Heart left ventricle (tissue), 16 donors: Measurements from ENCODE around the gene CD247. TPM values are rescaled to one million over a fixed set of nuclear protein-coding genes. Genes with fewer than 3 reads are reported as not detected.

Experiments
- ATAC-seq, 4 donors: fragments of 200-7000 bp; cut with Tn5 transposase; one replicate each; pipeline ENCODE4 v1.9.1; 2020 to 2022; ENCODE audit warnings: moderate library complexity in 4 of 4, mild to moderate bottlenecking in 3 of 4, moderate number of reproducible peaks in 1 of 4
- DNase-seq, 5 donors: peaks; one replicate each; pipeline ENCODE4 v3.0.0-alpha.2; 2020
- H3K27ac ChIP-seq, 12 donors: fragments of 200-600 bp; sonication (generic) in 4 of 12; one replicate each; pipeline versions ENCODE4 v1.5.0 to v1.8.0; 2016 to 2022; ENCODE audit warnings: mild to moderate bottlenecking in 2 of 12
- H3K27me3 ChIP-seq, 9 donors: fragments of 200-600 bp; sonication (generic) in 2 of 9; one replicate each; pipeline versions ENCODE4 v1.5.1 to v1.8.0; 2016 to 2022; ENCODE audit warnings: mild to moderate bottlenecking in 3 of 9
- H3K36me3 ChIP-seq, 9 donors: fragments of 200-600 bp; sonication (generic) in 2 of 9; one replicate each; pipeline versions ENCODE4 v1.5.0 to v1.8.0; 2018 to 2022; ENCODE audit warnings: mild to moderate bottlenecking in 2 of 9
- H3K4me1 ChIP-seq, 12 donors: fragments of 200-600 bp; sonication (generic) in 4 of 12; one replicate each; pipeline versions ENCODE4 v1.5.0 to v1.8.0; 2016 to 2022; ENCODE audit warnings: mild to moderate bottlenecking in 3 of 12
- H3K4me3 ChIP-seq, 12 donors: fragments of 200-600 bp; sonication (generic) in 4 of 12; one replicate each; pipeline versions ENCODE4 v1.5.0 to v1.8.0; 2017 to 2022; ENCODE audit warnings: mild to moderate bottlenecking in 9 of 12, moderate library complexity in 4 of 12
- H3K9me3 ChIP-seq, 12 donors: fragments of 200-600 bp; sonication (generic) in 4 of 12; one replicate each; pipeline versions ENCODE4 v1.5.0 to v1.8.0; 2016 to 2022; ENCODE audit warnings: mild to moderate bottlenecking in 1 of 12
- CTCF ChIP-seq, 12 donors: fragments of 200-600 bp; sonication (generic) in 4 of 12; IDR thresholded peaks; one replicate each; pipeline versions ENCODE4 v1.5.0 to v1.8.0; 2018 to 2022; ENCODE audit warnings: antibody characterized with exemption in 12 of 12, mild to moderate bottlenecking in 5 of 12
- POLR2A ChIP-seq, 2 donors: fragments of 450-650 bp; IDR thresholded peaks; one replicate each; pipeline ENCODE4 v1.6.1; 2017; ENCODE audit warnings: antibody characterized with exemption in 2 of 2, mild to moderate bottlenecking in 2 of 2, moderate library complexity in 2 of 2
- WGBS, 4 donors: extraction: QIAGEN DNeasy Blood & Tissue Kit in 2 of 4; methylation state at CpG; one replicate each; pipeline versions ENCODE4 v1.1.5 to v1.1.7; 2013 to 2018; 5-methylcytosine and 5-hydroxymethylcytosine counted together
- intact Hi-C, 10 donors: fragments of 100-400 bp; cut with DNase I; formaldehyde crosslinking; loops; one replicate each; pipeline versions ENCODE4 v1.11.1 to v1.14.2; 2022
- polyA plus RNA-seq, 2 donors: library from polyadenylated mRNA; stranded (reverse); fragments of 200-250 nt; gene quantifications; one replicate each; pipeline ENCODE4 v1.2.3, GENCODE V29; 2013
- total RNA-seq, 9 donors: library from RNA; depleted of rRNA in 2 of 9; stranded (reverse); fragments of >200 nt in 2 of 9; fragmentation: NEBNext Ultra II Directional in 3 of 9; extraction: Animal tissue kit (Norgen Biotek cat#: 25700) in 3 of 9; gene quantifications; one replicate each; pipeline versions ENCODE4 v1.1.0 to v1.2.4, GENCODE V29; 2016 to 2023
- donor health status: ischemic (EF 13 %, LVEDD 7.1; RV severe dilation, severe dysfunction).
- donor health status: healthy with polysubstance abuse.
- donor health status: DM: no; HTN: yes; CAD: no.
- donor health status: DM: no; HTN: no; CAD: no.
- donor health status: ischemic (EF 25% LVEDD 6.9; RV normal size, moderate dysfunction).
- donor health status: ischemic (EF 25% LVEDD 5.7; RV mildly dilated, moderate dysfunction).
- donor health status: healthy.
- donor health status: DM: yes; HTN: yes; CAD: no.
- donor health status: ischemic (EF 35%, LVEDD 5.7; RV mildly dilated, moderate dysfunction).
- donor health status: nonischemic (EF 11% LVEDD 7.7; RV severe dilation, severe dysfunction).
- donor health status: DM: yes; HTN: yes; CAD: no.
- donor health status: PGD.
- donor health status: ischemic (EF 29% LVEDD 5.4; RV normal size, mild dysfunction).
- donor health status: nonischemic (EF 23%, LVEDD 6.1; RV moderate dilation, normal function).

Gene CD247
- total and polyA plus RNA-seq, 11 donors, result 0.19 to 7.6 (median 0.47) TPM; not detected in 1

DNA sequence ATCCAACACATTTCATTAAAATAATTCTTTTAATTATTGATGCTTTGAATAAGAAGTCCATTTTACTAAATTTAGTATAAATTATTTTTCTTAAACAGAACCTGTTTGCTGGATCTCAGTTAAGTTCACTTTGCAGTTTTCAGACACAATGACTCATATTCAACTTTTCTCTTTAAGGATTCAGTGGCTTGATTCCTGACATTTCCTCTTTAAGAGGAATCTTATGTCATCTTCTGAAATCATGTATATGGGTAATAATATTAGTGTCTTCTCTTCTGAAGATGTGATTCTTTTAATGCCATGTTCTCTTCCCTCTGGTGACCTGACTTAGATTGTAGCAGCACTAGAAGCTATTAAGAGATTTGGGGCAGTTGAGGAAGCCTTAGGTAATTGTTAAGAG, 22.7 kb upstream of the CD247 start:
- no peak overlapping the region for H3K27ac ChIP-seq
- no peak overlapping the region for H3K4me3 ChIP-seq
- intact Hi-C loops, result loop anchor here in 1 of 10 donors (10.0 kb wide), 1 partner anchor 136 kb away; no protein-coding TSS in a partner anchor
- DNase-seq, result no peak
- H3K27me3 ChIP-seq, result no peaks in the 10 kb centered on the region
- TF ChIP-seq POLR2A (IDR thresholded peaks at IDR 0.05) (no peak), CTCF (IDR thresholded peaks at IDR 0.05) (no peak)
- peaks cover 0 to 50% (median 35%) of the 10 kb centered on the region in 9 donors for H3K36me3 ChIP-seq
- ATAC-seq, result no peak
- no peaks in the 10 kb centered on the region for H3K9me3 ChIP-seq
- H3K4me1 ChIP-seq, result peaks cover 0 to 61% (median 0%) of the 10 kb centered on the region in 12 donors

GRCh38 chr1:167538657-167539056, 20.3 kb upstream of the CD247 start:
- Histone ChIP-seq H3K27ac (no peak overlapping the region), H3K4me1 (peaks cover 0 to 43% (median under 1%) of the 10 kb centered on the region in 12 donors), H3K27me3 (no peaks in the 10 kb centered on the region), H3K4me3 (no peak overlapping the region), H3K36me3 (peaks cover 0 to 26% (median 11%) of the 10 kb centered on the region in 9 donors), H3K9me3 (no peaks in the 10 kb centered on the region)
- TF ChIP-seq POLR2A (IDR thresholded peaks at IDR 0.05), result no peak
- no peak for TF ChIP-seq CTCF (IDR thresholded peaks at IDR 0.05)
- 52 to 68% (median 59%) methylated on average over 5 of the region's 5 CpGs for WGBS, 4 donors
- ATAC-seq (no peak), DNase-seq (no peak)
- intact Hi-C loops, result loop anchor here in 6 of 10 donors (5.0 to 10.0 kb wide), 7 partner anchors 84 to 474 kb away; no protein-coding TSS in a partner anchor

DNA sequence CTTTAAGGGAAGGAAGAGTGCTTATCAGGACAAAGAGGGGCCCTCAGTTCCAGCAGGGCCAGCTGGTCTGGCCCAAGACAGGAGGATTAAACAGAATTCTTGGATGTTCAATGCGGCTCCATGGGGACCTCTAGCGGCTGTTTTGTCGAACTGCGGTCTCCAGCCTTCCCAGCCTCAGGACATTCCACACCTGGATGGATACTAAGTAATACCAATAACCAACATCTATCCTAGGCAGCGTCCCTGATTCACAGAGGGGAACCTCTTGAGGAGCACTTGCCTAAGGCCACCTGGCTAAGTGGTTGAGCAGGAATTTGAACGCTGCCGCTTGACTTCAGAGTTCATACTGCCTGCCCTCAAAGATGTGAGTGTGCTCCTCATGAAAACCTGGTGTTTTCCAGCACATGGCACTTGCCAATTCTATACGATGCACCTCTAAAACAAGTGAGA, 15.5 kb upstream of the CD247 start:
- WGBS, 4 donors, result 8 to 22% (median 11%) methylated on average over 8 of the region's 8 CpGs
- DNase-seq (peak in 4 of 5 donors; percentile 40 to 58 (median 58)), ATAC-seq (peak; percentile 61 to 89 (median 88))
- Histone ChIP-seq H3K4me1 (peaks cover 0 to 8% (median under 1%) of the 10 kb centered on the region in 12 donors), H3K36me3 (no peaks in the 10 kb centered on the region), H3K4me3 (no peak overlapping the region), H3K9me3 (no peaks in the 10 kb centered on the region), H3K27me3 (no peaks in the 10 kb centered on the region), H3K27ac (peak overlapping the region in 2 of 12 donors; percentile 11 to 20)
- intact Hi-C loops, result loop anchor here (2.0 to 10.0 kb wide), 14 partner anchors 77 to 469 kb away; no protein-coding TSS in a partner anchor
- no peak for TF ChIP-seq POLR2A (IDR thresholded peaks at IDR 0.05)
- TF ChIP-seq CTCF (IDR thresholded peaks at IDR 0.05), result peak; percentile 79 to 95 (median 90)

GRCh38 chr1:167532964-167533824, 14.9 kb upstream of the CD247 start:
- no peak for DNase-seq

More at GRCh38 chr1:167532964-167533824, 14.9 kb upstream of the CD247 start:
- WGBS, 4 donors, result 79 to 83% (median 81%) methylated on average over 6 of the region's 6 CpGs
- no peaks in the 10 kb centered on the region for H3K27me3 ChIP-seq
- peak; percentile 46 to 65 (median 56) for ATAC-seq
- H3K9me3 ChIP-seq, result no peaks in the 10 kb centered on the region
- intact Hi-C loops, result loop anchor here (2.0 to 10.0 kb wide), 14 partner anchors 76 to 468 kb away; no protein-coding TSS in a partner anchor
- H3K4me3 ChIP-seq, result no peak overlapping the region
- TF ChIP-seq POLR2A (IDR thresholded peaks at IDR 0.05) (no peak), CTCF (IDR thresholded peaks at IDR 0.05) (no peak)
- no peaks in the 10 kb centered on the region for H3K36me3 ChIP-seq
- H3K27ac ChIP-seq, result peak overlapping the region in 2 of 12 donors; percentile 11 to 20
- H3K4me1 ChIP-seq, result peaks cover 0 to 8% (median 0%) of the 10 kb centered on the region in 12 donors
